Erythroblast (primary cell): ENCODE results near the gene COL4A2.

Experiments used
- DNase-seq, 2 experiments: peaks; one replicate each; lab custom pipeline; 2025; lab: John Stamatoyannopoulos, UW
- GATA1 ChIP-seq: IDR thresholded peaks from 2 replicates; pipeline ENCODE4 v1.6.1; 2011; ENCODE audit warnings: low read depth, mild to moderate bottlenecking, control low read depth, low read length, moderate library complexity
- POLR2A ChIP-seq: IDR thresholded peaks from 2 replicates; pipeline ENCODE4 v1.6.1; 2011; ENCODE audit warnings: mild to moderate bottlenecking, low read length

COL4A2 gene

GRCh38 chr13:110343241-110343865, 36.3 kb downstream of the COL4A2 start:
- TF ChIP-seq GATA1 (no peak), POLR2A (no peak)
- DNase-seq, result no peak

- no peak for TF ChIP-seq POLR2A
- no peak for DNase-seq
Measured at GRCh38 chr13:110344320-110344719, 37.2 kb downstream of the COL4A2 start.

DNA sequence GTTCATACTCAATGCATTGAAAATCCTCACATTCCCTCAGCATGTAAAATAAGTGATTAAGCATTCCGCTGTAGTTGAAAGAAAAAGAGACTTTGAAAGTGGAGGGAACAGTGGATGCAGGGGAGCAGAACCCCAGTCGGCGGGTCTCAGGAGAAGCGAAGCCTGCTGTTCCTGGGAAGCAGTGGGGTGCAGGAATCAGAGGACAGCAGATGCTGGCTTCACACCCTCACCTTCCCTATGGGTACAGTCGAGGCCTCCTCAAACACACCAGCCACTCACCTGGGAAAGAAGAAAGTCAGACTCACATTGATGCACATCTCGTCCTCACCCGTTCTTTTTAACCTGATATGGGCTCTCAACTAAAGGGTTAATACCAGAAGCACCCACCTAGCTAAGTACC, 38.2 kb downstream of the COL4A2 start:
- no peak for TF ChIP-seq GATA1
- TF ChIP-seq POLR2A, result no peak
- no peak for DNase-seq

DNA sequence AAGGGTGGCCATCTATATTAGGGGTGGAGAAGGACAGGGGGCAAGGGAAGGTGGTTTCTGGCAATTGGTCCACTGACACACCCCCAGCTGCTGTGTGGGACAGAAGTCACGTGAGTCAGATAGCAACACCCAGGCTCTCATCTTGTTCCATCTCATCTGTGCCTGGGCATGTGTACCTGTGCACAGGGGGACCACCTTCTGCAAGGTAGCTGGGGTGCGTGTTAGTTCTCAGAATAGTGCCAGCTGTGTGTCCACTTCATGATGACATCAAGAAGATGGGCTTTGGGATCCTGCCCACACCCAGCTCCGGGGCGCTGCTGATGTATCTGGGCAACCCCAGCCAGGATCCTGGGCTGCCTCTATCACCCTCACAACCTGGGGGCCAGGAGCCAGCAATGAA, 38.6 kb downstream of the COL4A2 start:
- no peak for DNase-seq
- no peak for TF ChIP-seq GATA1
- TF ChIP-seq POLR2A, result no peak

GRCh38 chr13:110346661-110347067, 39.6 kb downstream of the COL4A2 start:
- TF ChIP-seq POLR2A, result no peak
- no peak for TF ChIP-seq GATA1
- no peak for DNase-seq

GRCh38 chr13:110347088-110347487, 40.0 kb downstream of the COL4A2 start:
- no peak for DNase-seq
- no peak for TF ChIP-seq POLR2A
- no peak for TF ChIP-seq GATA1

DNA sequence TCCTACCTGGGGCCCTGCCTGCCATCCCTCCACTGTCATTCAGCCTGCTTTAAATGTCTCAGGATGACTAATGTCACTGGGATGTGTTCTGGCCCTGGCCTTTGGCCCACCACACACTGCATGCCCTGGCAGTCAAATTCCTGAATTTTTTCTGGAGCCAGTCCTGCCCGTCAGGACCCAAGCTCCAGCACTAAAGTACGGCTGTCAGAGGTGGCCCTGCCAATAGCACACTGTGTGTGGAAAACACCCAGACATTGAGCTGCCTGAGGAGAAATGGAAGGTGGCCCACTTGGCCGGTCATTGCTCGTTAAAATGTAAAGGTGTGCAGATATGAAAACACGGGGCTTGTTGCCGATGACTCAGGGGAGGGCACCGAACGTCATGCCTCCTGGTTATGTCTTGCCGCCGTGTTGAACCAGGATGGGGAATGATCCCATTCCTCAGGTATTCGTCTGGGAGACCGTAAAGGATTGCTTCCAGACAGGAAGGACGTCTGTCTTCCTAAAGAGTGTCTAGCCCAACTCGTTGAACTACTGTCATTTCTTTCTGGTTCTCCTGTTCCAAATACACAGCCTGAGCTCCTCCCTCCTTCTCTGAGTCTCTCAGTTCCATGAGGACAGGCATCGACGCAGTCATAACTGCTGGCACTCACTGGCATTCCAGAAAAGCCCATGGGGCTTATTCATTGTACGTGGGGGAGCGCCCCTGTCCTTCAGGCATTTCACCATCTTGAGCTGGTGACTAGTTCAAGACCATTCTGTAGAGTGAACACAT, 40.6 kb downstream of the COL4A2 start:
- no peak for TF ChIP-seq GATA1
- no peak for TF ChIP-seq POLR2A
- DNase-seq, result no peak

- no peak for DNase-seq
- TF ChIP-seq POLR2A (no peak), GATA1 (no peak)
Measured at GRCh38 chr13:110348309-110349105, 41.4 kb downstream of the COL4A2 start.

- TF ChIP-seq POLR2A, result no peak
- TF ChIP-seq GATA1, result no peak
- no peak for DNase-seq
Measured at GRCh38 chr13:110349239-110349638, 42.2 kb downstream of the COL4A2 start.

DNA sequence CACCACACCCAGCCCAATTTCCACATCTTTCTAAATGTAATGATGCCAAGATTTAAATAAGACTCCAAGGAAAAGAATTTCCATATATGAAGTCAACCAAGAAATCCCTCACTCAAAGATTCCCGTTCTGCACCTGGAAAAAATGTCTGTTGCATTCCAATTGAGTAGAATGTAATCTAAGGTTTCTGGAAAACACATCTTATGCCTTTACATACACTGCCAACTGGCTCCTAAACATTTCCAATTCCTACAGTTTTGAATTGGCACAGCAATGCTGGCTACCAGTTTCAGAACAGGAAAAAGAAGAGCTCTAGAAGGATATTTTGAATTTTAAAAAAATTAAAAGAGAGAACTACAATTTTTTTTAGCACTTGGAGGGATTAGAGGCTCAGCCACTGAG, 43.0 kb downstream of the COL4A2 start:
- TF ChIP-seq POLR2A (no peak), GATA1 (no peak)
- no peak for DNase-seq

GRCh38 chr13:110350509-110350908, 43.4 kb downstream of the COL4A2 start:
- TF ChIP-seq GATA1 (no peak), POLR2A (no peak)
- DNase-seq, result no peak

DNA sequence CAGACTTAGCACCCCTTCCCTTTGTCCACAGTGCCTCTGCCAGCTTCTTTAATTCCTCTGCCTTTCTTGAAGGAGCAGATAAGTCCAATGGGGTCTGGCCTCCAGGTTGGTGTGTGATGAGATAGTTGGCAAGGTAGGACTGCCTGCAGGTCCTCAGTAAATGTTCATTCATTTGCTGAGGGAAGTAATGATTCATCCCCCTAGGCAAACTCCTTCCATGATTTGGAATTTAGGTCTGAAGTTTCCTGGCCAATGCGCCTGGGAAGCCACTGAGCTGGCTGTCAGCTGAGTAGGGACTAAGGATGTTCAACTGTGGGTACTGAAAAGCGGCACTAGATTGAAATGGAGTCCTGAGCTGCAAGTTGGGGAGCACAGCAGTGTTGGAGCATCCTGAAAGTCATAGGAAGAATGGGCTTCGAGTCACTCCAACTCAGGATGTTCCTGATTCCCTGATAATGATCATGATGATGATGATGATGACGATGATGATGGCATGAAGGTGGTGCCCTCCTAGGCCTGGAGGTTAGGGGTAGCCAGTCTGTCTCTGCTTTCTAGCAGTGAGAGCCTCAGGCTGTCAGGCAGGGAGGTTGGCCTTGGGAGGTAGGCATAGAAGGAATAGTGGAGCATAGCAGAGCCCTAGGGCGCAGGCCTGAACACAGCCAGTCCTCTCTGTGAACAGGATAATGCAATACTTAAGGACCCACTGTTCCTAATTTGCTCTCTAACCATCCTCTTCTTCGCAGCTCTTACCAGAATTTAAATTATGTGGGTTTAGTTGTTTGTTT, 44.7 kb downstream of the COL4A2 start:
- no peak for DNase-seq
- TF ChIP-seq POLR2A, result no peak
- TF ChIP-seq GATA1, result no peak

- DNase-seq, result peak in 1 of 2 experiments; percentile 1
- TF ChIP-seq POLR2A, result no peak
- no peak for TF ChIP-seq GATA1
Measured at GRCh38 chr13:110352735-110353134, 45.7 kb downstream of the COL4A2 start.
